ENCODE measurements around the gene TBXAS1. TPM values are rescaled to one million over a fixed set of nuclear protein-coding genes. Genes with fewer than 3 reads are reported as not detected.

TBXAS1 gene
- total and polyA plus RNA-seq, 2 experiments from 2014 or later = 1.3 TPM; not detected in 1

GRCh38 chr7:140022582-140023211 lies 193.6 kb downstream of the TBXAS1 start:
- no peaks in the 10 kb centered on the region for H4K20me1 ChIP-seq (replicated peaks; ENCODE audit: insufficient read depth)
- no peak for DNase-seq (ENCODE audit: low spot score)
- no peaks in the 10 kb centered on the region for H3K9me2 ChIP-seq (ENCODE audit: insufficient read depth)
- no peaks in the 10 kb centered on the region for H3K79me2 ChIP-seq (replicated peaks; ENCODE audit: insufficient read depth)
- no peak for TF ChIP-seq REST (IDR thresholded peaks at IDR 0.05; ENCODE audit: unreplicated experiment)
- TF ChIP-seq EZH2phosphoT487 (IDR thresholded peaks at IDR 0.05; ENCODE audit: unreplicated experiment) = no peak
- no peak for TF ChIP-seq ZNF331 (CRISPR knock-in tag; IDR thresholded peaks at IDR 0.05; ENCODE audit: low read depth)
- no peak for TF ChIP-seq CTCF (conservative IDR thresholded peaks at IDR 0.05; ENCODE audit: low read depth in 2 of 2)
- TF ChIP-seq CREB1 (CRISPR knock-in tag; IDR thresholded peaks at IDR 0.05; ENCODE audit: low read depth) = no peak
- TF ChIP-seq POLR2AphosphoS5 (IDR thresholded peaks at IDR 0.05; ENCODE audit: low read depth) = no peak
- TF ChIP-seq EZH2 (IDR thresholded peaks at IDR 0.05; ENCODE audit: low read depth, unreplicated experiment) = no peak
- no peak for TF ChIP-seq ETS1 (IDR thresholded peaks at IDR 0.05)
- TF ChIP-seq NANOG (IDR thresholded peaks at IDR 0.05; ENCODE audit: borderline replicate concordance) = no peak
- no peak for TF ChIP-seq ZNF114 (CRISPR knock-in tag; IDR thresholded peaks at IDR 0.05)
- no peak for TF ChIP-seq ZNF462 (CRISPR knock-in tag; IDR thresholded peaks at IDR 0.05)
- no peak for TF ChIP-seq JUNB (IDR thresholded peaks at IDR 0.05; ENCODE audit: unreplicated experiment)
- no peak for TF ChIP-seq STAT1 (IDR thresholded peaks at IDR 0.05; ENCODE audit: unreplicated experiment)
- H3K4me3 ChIP-seq = no peak overlapping the region
- H3K4me2 ChIP-seq = no peak overlapping the region
- H3K36me3 Mint-ChIP-seq (ENCODE audit: low read depth) = no peaks in the 10 kb centered on the region; the same call in 2 of the 3 replicates
- no peak overlapping the region for H2AFZ ChIP-seq
- no peak for ATAC-seq
- H3K27ac ChIP-seq (ENCODE audit: low read depth) = no peak overlapping the region
- no peaks in the 10 kb centered on the region for H3K27me3 ChIP-seq (ENCODE audit: insufficient read depth)
- no peaks in the 10 kb centered on the region for H3K9me3 Mint-ChIP-seq
- no peaks in the 10 kb centered on the region for H3K4me1 ChIP-seq (ENCODE audit: insufficient read depth)
- H3K4me3 Mint-ChIP-seq = no peak overlapping the region
- no peaks in the 10 kb centered on the region for H3K4me1 Mint-ChIP-seq
- H3K27ac Mint-ChIP-seq = no peak overlapping the region
- no peaks in the 10 kb centered on the region for H3K36me3 ChIP-seq (ENCODE audit: insufficient read depth)
- H3K27me3 Mint-ChIP-seq (ENCODE audit: insufficient read depth, low read depth, poor library complexity) = peaks cover 5% of the 10 kb centered on the region
- H3F3A ChIP-seq (replicated peaks; ENCODE audit: low read depth) = no peaks in the 10 kb centered on the region
